Urinary bladder (tissue), 4 donors: ENCODE measurements around the gene EIF5. TPM values are rescaled to one million over a fixed set of nuclear protein-coding genes. Genes with fewer than 3 reads are reported as not detected.

Experiments
- DNase-seq: peaks from one replicate; pipeline ENCODE4 v3.0.0-alpha.2; 2015; ENCODE audit errors: extremely low spot score
- H3K27ac ChIP-seq: one replicate; pipeline ENCODE4 v1.5.1; 2013; ENCODE audit warnings: low read depth, mild to moderate bottlenecking, moderate library complexity
- H3K36me3 ChIP-seq: one replicate; pipeline ENCODE4 v1.6.1; 2013; ENCODE audit warnings: mild to moderate bottlenecking, moderate library complexity; ENCODE audit not compliant: insufficient read depth
- H3K4me1 ChIP-seq: one replicate; pipeline ENCODE4 v1.6.1; 2013; ENCODE audit warnings: mild to moderate bottlenecking, moderate library complexity; ENCODE audit not compliant: insufficient read depth
- H3K4me3 ChIP-seq: one replicate; pipeline ENCODE4 v1.5.1; 2013; ENCODE audit warnings: low read depth, low read length
- WGBS: extraction: QIAGEN DNeasy Blood & Tissue Kit; methylation state at CpG from one replicate; pipeline ENCODE4 v1.1.7; 2013; 5-methylcytosine and 5-hydroxymethylcytosine counted together
- polyA plus RNA-seq: library from polyadenylated mRNA; stranded (reverse); fragments of 200-250 nt; gene quantifications from one replicate; pipeline ENCODE4 v1.2.3, GENCODE V29; 2013
- total RNA-seq: library from RNA; depleted of rRNA; stranded (reverse); fragments of >200 nt; gene quantifications from one replicate; pipeline ENCODE4 v1.2.3, GENCODE V29; 2014
- donor health status: healthy with polysubstance abuse.
- donor health status: healthy.

EIF5 gene
- total and polyA plus RNA-seq, 2 donors: 128 to 177 TPM

GRCh38 chr14:103378038-103378854, 44.2 kb downstream of the EIF5 start:
- WGBS: 80% methylated on average over 14 of the region's 14 CpGs
- DNase-seq: no peak
- H3K4me1 ChIP-seq: no peaks in the 10 kb centered on the region
- no peaks in the 10 kb centered on the region for H3K36me3 ChIP-seq
- H3K27ac ChIP-seq: no peak overlapping the region
- no peak overlapping the region for H3K4me3 ChIP-seq

DNA sequence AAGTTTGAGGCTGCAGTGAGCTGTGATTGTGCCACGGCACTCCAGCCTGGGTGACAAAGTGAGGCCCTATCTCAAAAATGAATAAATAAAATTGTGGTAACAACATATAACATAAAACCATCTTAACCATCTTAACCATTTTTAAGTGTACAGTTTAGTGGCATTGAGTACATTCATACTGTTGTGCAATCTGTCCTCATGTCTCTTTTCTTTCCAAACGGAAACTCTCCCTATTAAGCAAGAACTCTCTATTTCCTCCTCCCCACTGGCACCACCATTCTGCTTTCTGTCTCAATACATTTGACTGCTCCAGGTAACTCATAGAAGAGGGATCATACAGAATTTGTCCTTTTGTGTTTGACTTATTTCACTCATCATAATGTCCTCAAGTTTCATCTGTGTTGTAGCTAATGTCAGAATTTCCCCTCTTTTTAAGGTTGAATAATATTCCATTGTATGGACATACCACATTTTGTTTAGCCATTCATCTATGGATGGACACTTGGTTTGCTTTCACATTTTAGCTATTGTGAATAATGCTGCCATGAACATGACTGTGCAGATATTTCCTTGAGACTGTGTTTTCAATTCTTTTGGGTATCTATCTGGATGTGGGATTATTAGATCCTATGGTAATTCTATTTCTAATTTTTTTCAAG, 46.8 kb downstream of the EIF5 start:
- Histone ChIP-seq H3K4me1 (no peaks in the 10 kb centered on the region), H3K4me3 (no peak overlapping the region), H3K36me3 (no peaks in the 10 kb centered on the region), H3K27ac (no peak overlapping the region)
- no peak for DNase-seq
- WGBS: 7% methylated on average over 2 of the region's 2 CpGs

DNA sequence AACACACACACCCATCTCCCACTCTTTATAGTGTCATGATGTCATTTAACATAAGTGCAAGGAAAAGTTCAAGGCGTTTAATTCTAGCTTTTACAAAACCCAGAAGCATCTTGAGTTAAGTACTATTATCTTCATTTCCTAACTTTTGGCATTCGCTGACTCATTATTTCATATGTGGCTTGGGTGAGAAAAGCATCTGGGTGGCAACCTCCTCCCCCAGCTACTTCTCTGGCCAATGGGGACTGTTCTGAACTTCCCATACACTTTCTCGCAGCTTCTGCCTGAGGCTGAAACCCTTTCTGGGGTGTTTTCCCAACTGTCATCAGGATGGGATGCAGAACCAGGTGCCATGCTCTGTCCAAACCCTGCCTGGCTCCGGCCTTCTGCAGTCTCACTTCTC, 48.3 kb downstream of the EIF5 start:
- H3K4me1 ChIP-seq: no peaks in the 10 kb centered on the region
- no peaks in the 10 kb centered on the region for H3K36me3 ChIP-seq
- 63% methylated on average over 4 of the region's 4 CpGs for WGBS
- no peak for DNase-seq
- H3K27ac ChIP-seq: no peak overlapping the region
- H3K4me3 ChIP-seq: no peak overlapping the region

GRCh38 chr14:103384450-103385151, 50.6 kb downstream of the EIF5 start:
- no peak for DNase-seq
- Histone ChIP-seq H3K4me3 (peak overlapping the region; percentile 82), H3K27ac (peak overlapping the region; percentile 42), H3K4me1 (no peaks in the 10 kb centered on the region), H3K36me3 (no peaks in the 10 kb centered on the region)
- 9% methylated on average over 31 of the region's 31 CpGs for WGBS

DNA sequence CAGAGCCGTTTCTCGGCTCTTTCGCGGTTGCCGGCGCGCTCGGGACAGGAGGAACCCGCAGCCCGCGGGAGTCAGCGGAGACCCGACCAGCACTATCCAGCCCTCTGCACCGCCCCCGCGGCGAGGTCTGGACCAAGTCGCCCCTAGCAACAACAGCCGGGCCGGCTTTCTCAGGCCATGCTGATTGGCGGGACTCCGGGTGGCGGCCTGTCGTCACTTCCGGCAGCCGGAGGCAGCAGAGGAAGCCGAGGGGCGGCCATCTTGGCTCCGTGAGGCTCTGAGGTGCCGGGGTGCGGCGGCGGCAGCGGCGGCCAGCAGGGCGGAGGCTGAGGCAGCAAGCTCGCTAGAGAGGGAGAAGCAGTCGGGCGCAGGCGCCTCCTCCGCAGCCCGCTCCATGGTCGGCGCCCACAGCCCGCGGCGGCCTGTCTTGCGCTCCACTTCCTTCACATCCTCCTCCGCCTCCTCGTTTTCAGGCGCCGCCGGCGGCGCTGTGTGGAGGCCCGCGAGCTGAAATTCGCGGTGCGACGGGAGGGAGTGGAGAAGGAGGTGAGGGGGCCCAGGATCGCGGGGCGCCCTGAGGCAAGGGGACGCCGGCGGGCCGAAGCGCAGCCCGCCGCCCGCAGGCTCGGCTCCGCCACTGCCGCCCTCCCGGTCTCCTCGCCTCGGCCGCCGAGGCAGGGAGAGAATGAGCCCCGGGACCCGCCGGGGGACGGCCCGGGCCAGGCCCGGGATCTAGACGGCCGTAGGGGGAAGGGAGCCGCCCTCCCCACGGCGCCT, 51.3 kb downstream of the EIF5 start, which contains the start of gene MARK3:
MARK3 (plus strand) TSS at position 264 of the 777 bp plus-strand sequence. CDS start 615 bp downstream, outside the sequence.
- no peaks in the 10 kb centered on the region for H3K4me1 ChIP-seq
- peak within 1 kb of the TSS; percentile 96 for H3K27ac ChIP-seq
- WGBS: under 1% methylated on average over 91 of the region's 91 CpGs
- H3K4me3 ChIP-seq: peak within 1 kb of the TSS; percentile 82
- DNase-seq: peak; percentile 90
- H3K36me3 ChIP-seq: no peaks in the 10 kb centered on the region

GRCh38 chr14:103385929-103386712, 52.1 kb downstream of the EIF5 start:
- no peak for DNase-seq
- H3K4me3 ChIP-seq: peak overlapping the region; percentile 82
- peak overlapping the region; percentile 96 for H3K27ac ChIP-seq
- under 1% methylated on average over 44 of the region's 44 CpGs for WGBS
- no peaks in the 10 kb centered on the region for H3K36me3 ChIP-seq
- no peaks in the 10 kb centered on the region for H3K4me1 ChIP-seq

DNA sequence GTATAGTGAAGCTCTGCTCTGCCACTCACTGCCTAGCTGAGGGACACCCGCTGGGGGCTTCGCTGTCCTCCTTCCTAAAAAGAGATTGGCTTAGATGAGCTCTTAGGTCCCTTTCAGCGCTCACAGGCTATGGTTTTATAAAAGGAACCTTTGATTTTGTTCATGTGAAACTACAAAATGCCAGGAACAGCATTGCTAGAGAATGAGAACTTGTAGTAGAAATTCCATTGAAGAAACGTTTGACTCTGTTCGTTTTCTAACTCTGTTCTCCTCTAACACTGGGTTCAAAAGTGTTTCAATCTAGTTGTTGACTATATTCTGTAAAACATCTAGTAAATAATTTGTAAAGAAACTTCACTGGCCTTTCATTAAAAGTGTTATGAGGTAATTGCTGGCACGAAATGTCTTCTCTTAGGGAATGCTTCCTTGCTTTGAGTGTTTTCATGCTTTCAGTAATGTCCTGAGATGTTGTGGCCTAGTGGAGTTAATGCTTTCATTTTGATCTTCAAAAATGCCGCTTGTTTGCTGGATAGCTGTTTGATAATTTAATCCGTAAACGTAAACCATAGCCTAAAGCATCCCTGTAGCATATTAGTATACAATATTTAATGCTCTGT, 52.8 kb downstream of the EIF5 start:
- no peak for DNase-seq

DNA sequence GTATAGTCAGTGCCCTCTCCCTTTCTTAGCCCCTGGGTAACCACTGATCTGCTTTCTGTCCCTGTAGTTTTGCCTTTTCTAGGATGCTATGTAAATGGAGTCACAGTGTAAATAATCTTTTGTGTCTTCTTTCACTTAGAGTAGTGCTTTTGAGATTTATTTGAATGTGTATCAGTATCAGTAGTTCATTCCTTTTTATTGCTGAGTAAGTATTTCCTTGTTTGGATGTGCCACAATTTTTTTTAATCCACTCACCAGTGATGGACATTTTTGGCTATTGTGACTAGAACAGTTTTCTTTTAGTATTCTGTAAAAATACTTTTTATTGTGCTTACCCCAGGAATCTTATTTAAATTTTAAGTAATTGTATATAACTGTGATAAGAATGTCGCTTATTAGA, 54.6 kb downstream of the EIF5 start:
- no peaks in the 10 kb centered on the region for H3K36me3 ChIP-seq
- no peak overlapping the region for H3K27ac ChIP-seq
- 96% methylated on average over 1 of the region's 1 CpG for WGBS
- H3K4me3 ChIP-seq: no peak overlapping the region
- no peak for DNase-seq
- H3K4me1 ChIP-seq: no peaks in the 10 kb centered on the region

More for the DNA sequence above, 52.8 kb downstream of the EIF5 start:
- peak overlapping the region; percentile 82 for H3K4me3 ChIP-seq
- no peak overlapping the region for H3K27ac ChIP-seq
- WGBS: 10% methylated on average over 9 of the region's 9 CpGs
- no peaks in the 10 kb centered on the region for H3K36me3 ChIP-seq
- H3K4me1 ChIP-seq: no peaks in the 10 kb centered on the region

- WGBS: 84% methylated on average over 4 of the region's 4 CpGs
- H3K4me1 ChIP-seq: no peaks in the 10 kb centered on the region
These were observed 56.6 kb downstream of the EIF5 start for GRCh38 chr14:103390605-103391004.

GRCh38 chr14:103391048-103391447, 57.0 kb downstream of the EIF5 start:
- Histone ChIP-seq H3K4me3 (no peak overlapping the region), H3K27ac (no peak overlapping the region), H3K36me3 (no peaks in the 10 kb centered on the region), H3K4me1 (no peaks in the 10 kb centered on the region)
- 14% methylated on average over 4 of the region's 4 CpGs for WGBS
- DNase-seq: no peak

More at GRCh38 chr14:103390605-103391004, 56.6 kb downstream of the EIF5 start:
- no peak overlapping the region for H3K27ac ChIP-seq
- no peak for DNase-seq
- no peak overlapping the region for H3K4me3 ChIP-seq
- H3K36me3 ChIP-seq: no peaks in the 10 kb centered on the region

DNA sequence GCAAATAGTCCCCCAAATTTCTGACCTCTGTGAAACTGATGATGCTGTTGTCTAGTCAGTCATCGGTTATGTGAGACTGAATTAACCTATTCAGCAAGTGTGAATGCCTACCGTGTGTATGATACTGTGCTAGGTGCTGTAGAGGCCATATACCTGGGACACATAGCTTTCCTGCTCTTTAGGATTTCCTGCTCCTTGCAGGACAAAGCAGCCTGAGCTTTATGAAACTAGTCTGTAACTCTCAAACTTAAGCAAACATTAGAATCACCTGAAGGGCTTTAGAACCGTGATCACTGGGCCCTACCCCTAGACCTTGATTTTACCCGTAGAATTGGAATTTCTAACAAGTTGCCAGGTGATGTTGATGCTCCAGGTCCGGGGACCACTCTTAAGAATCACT, 58.1 kb downstream of the EIF5 start:
- no peak for DNase-seq
- Histone ChIP-seq H3K4me1 (no peaks in the 10 kb centered on the region), H3K27ac (peak overlapping the region; percentile 2), H3K36me3 (no peaks in the 10 kb centered on the region), H3K4me3 (no peak overlapping the region)
- 78% methylated on average over 5 of the region's 5 CpGs for WGBS

DNA sequence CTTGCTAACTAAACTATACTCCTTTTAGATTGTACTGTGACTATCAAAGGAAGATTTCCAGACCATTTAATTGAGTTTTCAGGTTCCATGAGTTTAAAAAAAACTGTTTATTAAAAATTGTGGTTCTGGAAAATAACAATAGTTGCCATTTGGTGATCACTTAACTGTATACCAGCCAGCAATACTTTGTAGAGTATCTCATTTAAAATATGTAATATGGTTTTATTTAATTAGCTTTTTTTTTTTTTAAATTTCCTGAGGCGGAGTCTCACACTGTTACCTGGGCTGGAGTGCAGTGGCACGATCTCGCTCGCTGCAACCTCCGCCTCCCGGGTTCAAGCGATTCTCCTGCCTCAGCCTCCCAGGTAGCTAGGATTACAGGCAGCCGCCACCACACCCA, 58.5 kb downstream of the EIF5 start:
- no peak overlapping the region for H3K27ac ChIP-seq
- H3K4me1 ChIP-seq: no peaks in the 10 kb centered on the region

More for the DNA sequence above, 58.5 kb downstream of the EIF5 start:
- H3K4me3 ChIP-seq: no peak overlapping the region
- WGBS: 91% methylated on average over 8 of the region's 8 CpGs
- no peaks in the 10 kb centered on the region for H3K36me3 ChIP-seq
- no peak for DNase-seq
